Heart left ventricle (tissue), 16 donors: ENCODE measurements around the gene SLC17A5. TPM values are rescaled to one million over a fixed set of nuclear protein-coding genes. Genes with fewer than 3 reads are reported as not detected.
"Not testable (repeated sequence)": the region's sequence is repeated elsewhere in the genome, so short reads cannot be mapped to it uniquely, and the experiment has no call there.

Source experiments
- ATAC-seq, 4 donors: fragments of 200-7000 bp; cut with Tn5 transposase; one replicate each; pipeline ENCODE4 v1.9.1; 2020 to 2022; ENCODE audit warnings: moderate library complexity in 4 of 4, mild to moderate bottlenecking in 3 of 4, moderate number of reproducible peaks in 1 of 4
- DNase-seq, 5 donors: peaks; one replicate each; pipeline ENCODE4 v3.0.0-alpha.2; 2020
- H3K27ac ChIP-seq, 12 donors: fragments of 200-600 bp; sonication (generic) in 4 of 12; one replicate each; pipeline versions ENCODE4 v1.5.0 to v1.8.0; 2016 to 2022; ENCODE audit warnings: mild to moderate bottlenecking in 2 of 12
- H3K27me3 ChIP-seq, 9 donors: fragments of 200-600 bp; sonication (generic) in 2 of 9; one replicate each; pipeline versions ENCODE4 v1.5.1 to v1.8.0; 2016 to 2022; ENCODE audit warnings: mild to moderate bottlenecking in 3 of 9
- H3K36me3 ChIP-seq, 9 donors: fragments of 200-600 bp; sonication (generic) in 2 of 9; one replicate each; pipeline versions ENCODE4 v1.5.0 to v1.8.0; 2018 to 2022; ENCODE audit warnings: mild to moderate bottlenecking in 2 of 9
- H3K4me1 ChIP-seq, 12 donors: fragments of 200-600 bp; sonication (generic) in 4 of 12; one replicate each; pipeline versions ENCODE4 v1.5.0 to v1.8.0; 2016 to 2022; ENCODE audit warnings: mild to moderate bottlenecking in 3 of 12
- H3K4me3 ChIP-seq, 12 donors: fragments of 200-600 bp; sonication (generic) in 4 of 12; one replicate each; pipeline versions ENCODE4 v1.5.0 to v1.8.0; 2017 to 2022; ENCODE audit warnings: mild to moderate bottlenecking in 9 of 12, moderate library complexity in 4 of 12
- H3K9me3 ChIP-seq, 12 donors: fragments of 200-600 bp; sonication (generic) in 4 of 12; one replicate each; pipeline versions ENCODE4 v1.5.0 to v1.8.0; 2016 to 2022; ENCODE audit warnings: mild to moderate bottlenecking in 1 of 12
- CTCF ChIP-seq, 12 donors: fragments of 200-600 bp; sonication (generic) in 4 of 12; IDR thresholded peaks; one replicate each; pipeline versions ENCODE4 v1.5.0 to v1.8.0; 2018 to 2022; ENCODE audit warnings: antibody characterized with exemption in 12 of 12, mild to moderate bottlenecking in 5 of 12
- POLR2A ChIP-seq, 2 donors: fragments of 450-650 bp; IDR thresholded peaks; one replicate each; pipeline ENCODE4 v1.6.1; 2017; ENCODE audit warnings: antibody characterized with exemption in 2 of 2, mild to moderate bottlenecking in 2 of 2, moderate library complexity in 2 of 2
- WGBS, 4 donors: extraction: QIAGEN DNeasy Blood & Tissue Kit in 2 of 4; methylation state at CpG; one replicate each; pipeline versions ENCODE4 v1.1.5 to v1.1.7; 2013 to 2018; 5-methylcytosine and 5-hydroxymethylcytosine counted together
- intact Hi-C, 10 donors: fragments of 100-400 bp; cut with DNase I; formaldehyde crosslinking; loops; one replicate each; pipeline versions ENCODE4 v1.11.1 to v1.14.2; 2022
- polyA plus RNA-seq, 2 donors: library from polyadenylated mRNA; stranded (reverse); fragments of 200-250 nt; gene quantifications; one replicate each; pipeline ENCODE4 v1.2.3, GENCODE V29; 2013
- total RNA-seq, 9 donors: library from RNA; depleted of rRNA in 2 of 9; stranded (reverse); fragments of >200 nt in 2 of 9; fragmentation: NEBNext Ultra II Directional in 3 of 9; extraction: Animal tissue kit (Norgen Biotek cat#: 25700) in 3 of 9; gene quantifications; one replicate each; pipeline versions ENCODE4 v1.1.0 to v1.2.4, GENCODE V29; 2016 to 2023
- donor health status: ischemic (EF 13 %, LVEDD 7.1; RV severe dilation, severe dysfunction).
- donor health status: healthy with polysubstance abuse.
- donor health status: DM: no; HTN: yes; CAD: no.
- donor health status: DM: no; HTN: no; CAD: no.
- donor health status: ischemic (EF 25% LVEDD 6.9; RV normal size, moderate dysfunction).
- donor health status: ischemic (EF 25% LVEDD 5.7; RV mildly dilated, moderate dysfunction).
- donor health status: healthy.
- donor health status: DM: yes; HTN: yes; CAD: no.
- donor health status: ischemic (EF 35%, LVEDD 5.7; RV mildly dilated, moderate dysfunction).
- donor health status: nonischemic (EF 11% LVEDD 7.7; RV severe dilation, severe dysfunction).
- donor health status: DM: yes; HTN: yes; CAD: no.
- donor health status: PGD.
- donor health status: ischemic (EF 29% LVEDD 5.4; RV normal size, mild dysfunction).
- donor health status: nonischemic (EF 23%, LVEDD 6.1; RV moderate dilation, normal function).

The SLC17A5 gene
- total and polyA plus RNA-seq, 11 donors: 2.1 to 10.6 (median 7.5) TPM

DNA sequence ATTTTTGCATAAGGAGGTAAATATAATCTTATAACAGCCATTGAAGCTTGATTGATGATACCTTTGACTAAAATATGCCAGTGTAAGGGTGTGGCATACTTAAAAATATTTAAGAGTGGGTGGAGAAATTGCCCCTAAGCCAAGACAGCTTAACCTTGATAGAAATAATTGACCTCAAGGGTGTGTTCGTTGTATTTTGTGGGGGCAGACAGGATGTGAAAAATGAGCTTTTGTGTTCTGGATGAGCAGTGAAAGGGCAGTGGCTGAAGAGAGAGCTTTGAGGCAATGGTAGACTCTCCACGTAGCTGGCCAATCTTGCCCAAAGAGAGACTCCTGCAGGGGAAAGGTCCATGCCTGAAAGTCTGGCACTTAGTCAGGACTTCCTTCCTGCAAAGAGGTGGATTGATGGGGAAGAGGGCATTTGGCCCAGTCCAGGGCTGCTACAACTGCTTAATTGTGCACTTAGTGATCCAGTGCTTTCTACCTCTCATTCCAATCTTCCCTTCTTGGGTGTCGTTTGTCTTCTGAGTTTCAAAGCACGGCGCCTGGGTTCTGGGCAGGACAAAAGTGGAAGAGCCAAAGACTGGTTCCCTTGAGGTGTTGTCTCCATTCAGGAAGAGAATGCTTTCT, 26.6 kb upstream of the SLC17A5 start:
- H3K4me3 ChIP-seq: no peak overlapping the region
- H3K4me1 ChIP-seq: peaks cover 0 to 10% (median 0%) of the 10 kb centered on the region in 12 donors
- no peak for DNase-seq
- H3K36me3 ChIP-seq: no peaks in the 10 kb centered on the region
- no peak overlapping the region for H3K27ac ChIP-seq
- WGBS, 4 donors: 45 to 70% (median 67%) methylated on average over 5 of the region's 5 CpGs
- TF ChIP-seq CTCF (IDR thresholded peaks at IDR 0.05): no peak
- TF ChIP-seq POLR2A (IDR thresholded peaks at IDR 0.05): no peak
- intact Hi-C loops: no loop called here
- no peaks in the 10 kb centered on the region for H3K27me3 ChIP-seq
- H3K9me3 ChIP-seq: peaks cover 0 to 17% (median 0%) of the 10 kb centered on the region in 12 donors
- ATAC-seq: peak in 1 of 4 donors; percentile 14

- H3K36me3 ChIP-seq, ATAC-seq, H3K27me3 ChIP-seq, H3K4me3 ChIP-seq, DNase-seq, H3K27ac ChIP-seq: not testable (repeated sequence)
- WGBS, 4 donors: 90 to 93% (median 91%) methylated on average over 5 of the region's 5 CpGs
- intact Hi-C loops: loop anchor here in 7 of 10 donors (5.0 to 10.0 kb wide), 3 partner anchors 1525 to 1535 kb away; partner anchors contain the start of gene COL12A1 (in 4 of the 7)
- H3K4me1 ChIP-seq: peaks cover 0 to 12% (median 0%) of the 10 kb centered on the region in 12 donors
- H3K9me3 ChIP-seq: peaks cover 0 to 17% (median 0%) of the 10 kb centered on the region in 12 donors
Observed at GRCh38 chr6:73679846-73680245, 26.1 kb upstream of the SLC17A5 start.

- Histone ChIP-seq H3K9me3 (peaks cover 0 to 13% (median 0%) of the 10 kb centered on the region in 12 donors), H3K4me1 (peaks cover 0 to 12% (median 0%) of the 10 kb centered on the region in 12 donors), H3K27ac (no peak overlapping the region), H3K36me3 (no peaks in the 10 kb centered on the region), H3K27me3 (no peaks in the 10 kb centered on the region), H3K4me3 (no peak overlapping the region)
- no peak for TF ChIP-seq CTCF (IDR thresholded peaks at IDR 0.05)
- TF ChIP-seq POLR2A (IDR thresholded peaks at IDR 0.05): no peak
- DNase-seq (peak in 1 of 5 donors; percentile 44), ATAC-seq (peak; percentile 20 to 79 (median 56))
- 43 to 55% (median 51%) methylated on average over 3 of the region's 3 CpGs for WGBS, 4 donors
- intact Hi-C loops: loop anchor here in 7 of 10 donors (5.0 to 10.0 kb wide), 3 partner anchors 1526 to 1536 kb away; partner anchors contain the start of gene COL12A1 (in 4 of the 7)
Observed at GRCh38 chr6:73679009-73679408, 25.2 kb upstream of the SLC17A5 start.

GRCh38 chr6:73675466-73676098, 21.8 kb upstream of the SLC17A5 start:
- intact Hi-C loops: loop anchor here (1.0 to 10.0 kb wide), 7 partner anchors 55 to 1539 kb away; partner anchors contain the start of gene COL12A1 (in 4 of the 10)
- WGBS, 4 donors: 42 to 51% (median 49%) methylated on average over 4 of the region's 4 CpGs
- peak; percentile 69 to 91 (median 88) for ATAC-seq

More at GRCh38 chr6:73675466-73676098, 21.8 kb upstream of the SLC17A5 start:
- no peak overlapping the region for H3K4me3 ChIP-seq
- H3K27me3 ChIP-seq: no peaks in the 10 kb centered on the region
- peaks cover 0 to 11% (median 0%) of the 10 kb centered on the region in 12 donors for H3K4me1 ChIP-seq
- no peak overlapping the region for H3K27ac ChIP-seq
- H3K36me3 ChIP-seq: no peaks in the 10 kb centered on the region
- peak; percentile 86 to 96 (median 91) for TF ChIP-seq CTCF (IDR thresholded peaks at IDR 0.05)
- no peak for TF ChIP-seq POLR2A (IDR thresholded peaks at IDR 0.05)
- no peaks in the 10 kb centered on the region for H3K9me3 ChIP-seq
- peak; percentile 68 to 77 (median 72) for DNase-seq
